ENCODE results near the gene LYPD6B.

- TF ChIP-seq SPI1 (IDR thresholded peaks at IDR 0.05; ENCODE audit: borderline replicate concordance, low read depth) (no peak), GABPA (IDR thresholded peaks at IDR 0.05; ENCODE audit: low read depth) (no peak), CTCF (IDR thresholded peaks at IDR 0.05; ENCODE audit: insufficient read depth, low read length) (no peak)
Measured at GRCh38 chr2:149031396-149031795, 7.1 kb upstream of the LYPD6B start.

All from HL-60 (cell line).